Measurements from ENCODE around the gene NOC2L. TPM values are rescaled to one million over a fixed set of nuclear protein-coding genes. Genes with fewer than 3 reads are reported as not detected.

The NOC2L gene
- total RNA-seq, 4 donors from 2014 or later: 21.8 to 58.8 (median 37.5) TPM

DNA sequence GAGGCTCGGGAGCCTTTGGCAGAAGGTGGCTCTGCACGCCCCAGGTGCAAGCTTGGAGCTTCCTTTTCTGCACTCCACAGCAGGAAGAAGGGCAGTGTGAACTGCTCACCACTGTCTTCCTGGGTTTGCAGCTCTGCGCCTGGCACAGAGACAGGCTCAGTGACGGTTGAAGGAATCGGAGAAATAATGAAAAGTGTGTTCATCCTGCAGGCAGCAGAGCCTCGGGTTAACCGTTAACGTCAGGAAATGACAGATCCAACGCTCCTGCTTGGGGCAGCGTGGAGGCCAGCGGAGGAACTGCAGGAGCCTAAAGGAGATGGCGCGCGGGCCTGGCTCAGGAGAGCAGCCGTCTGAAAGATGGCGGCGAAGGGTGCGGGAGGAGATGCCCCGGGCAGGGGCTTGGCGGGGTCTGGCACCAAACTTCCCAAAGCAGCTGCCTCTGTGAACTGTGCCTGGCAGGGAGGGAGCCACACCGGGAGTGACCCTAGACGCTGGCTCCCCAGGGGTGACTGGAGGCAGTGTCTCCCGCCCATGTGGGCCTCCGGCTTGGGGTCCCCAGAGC is 46.2 kb downstream of the NOC2L start:
- no peaks in the 10 kb centered on the region for H3K9me3 ChIP-seq
- intact Hi-C loops (cut with DNase I; ENCODE audit: low total_unique reads): no loop called here
- H3K4me3 ChIP-seq: no peak overlapping the region
- no peaks in the 10 kb centered on the region for H3K36me3 ChIP-seq
- peak in 1 of 2 donors; percentile 14 for DNase-seq
- TF ChIP-seq CTCF (IDR thresholded peaks at IDR 0.05): no peak
- TF ChIP-seq POLR2A (IDR thresholded peaks at IDR 0.05): no peak
- no peak overlapping the region for H3K27ac ChIP-seq
- H3K27me3 ChIP-seq: no peaks in the 10 kb centered on the region
- peaks cover 0 to 30% of the 10 kb centered on the region in 2 donors for H3K4me1 ChIP-seq

DNA sequence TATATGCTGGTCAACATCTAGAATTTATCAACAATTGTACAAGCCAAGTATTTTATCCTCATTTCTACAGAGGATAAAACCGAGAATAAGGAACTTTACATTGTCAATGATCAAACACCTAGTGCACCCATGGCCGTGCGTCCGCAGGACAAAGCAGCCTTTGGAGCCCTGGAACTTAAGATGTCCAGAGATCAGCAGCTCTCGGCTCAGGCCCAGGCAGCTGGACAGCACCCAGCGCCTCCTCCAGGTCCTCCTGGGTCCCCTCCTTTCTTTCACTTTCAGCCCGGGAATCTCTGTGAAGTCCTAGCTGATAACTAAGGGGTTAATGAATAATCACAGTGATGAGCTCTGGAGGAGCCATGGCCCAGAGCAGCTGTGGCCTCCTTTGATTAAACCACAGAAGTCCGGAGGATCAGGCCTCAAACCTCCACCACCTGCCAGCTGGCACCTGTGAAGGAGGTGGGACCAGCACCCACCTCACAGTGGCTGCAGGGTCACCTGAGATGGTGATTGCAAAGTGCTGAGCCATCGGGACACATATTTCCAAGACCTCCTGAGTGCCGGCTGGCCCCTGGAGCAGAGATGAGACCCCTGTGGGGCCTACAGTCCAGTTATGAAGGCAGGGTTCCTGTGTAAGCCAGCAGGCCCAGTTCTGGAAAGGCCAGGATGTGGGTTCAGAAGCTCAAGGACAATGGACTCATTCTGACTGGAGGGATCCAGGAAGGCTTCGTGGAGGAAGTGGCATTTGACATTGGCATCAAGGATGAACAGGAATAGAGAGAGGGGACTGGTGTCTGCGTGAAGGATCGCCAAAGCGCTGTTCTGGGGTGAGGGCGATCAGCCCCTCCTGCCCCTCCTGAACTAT is 46.9 kb downstream of the NOC2L start:
- intact Hi-C loops (cut with DNase I; ENCODE audit: low total_unique reads): no loop called here
- Histone ChIP-seq H3K27me3 (no peaks in the 10 kb centered on the region), H3K36me3 (no peaks in the 10 kb centered on the region), H3K9me3 (no peaks in the 10 kb centered on the region), H3K4me3 (no peak overlapping the region), H3K27ac (no peak overlapping the region), H3K4me1 (peaks cover 0 to 22% of the 10 kb centered on the region in 2 donors)
- no peak for TF ChIP-seq POLR2A (IDR thresholded peaks at IDR 0.05)
- no peak for TF ChIP-seq CTCF (IDR thresholded peaks at IDR 0.05)
- DNase-seq: peak in 1 of 2 donors; percentile 17

GRCh38 chr1:910881-911721 is 48.0 kb downstream of the NOC2L start:
- no peak overlapping the region for H3K27ac ChIP-seq
- TF ChIP-seq CTCF (IDR thresholded peaks at IDR 0.05): no peak
- no peak for TF ChIP-seq POLR2A (IDR thresholded peaks at IDR 0.05)
- DNase-seq: peak; percentile 45 to 67
- H3K36me3 ChIP-seq: no peaks in the 10 kb centered on the region
- peaks cover 0 to 12% of the 10 kb centered on the region in 2 donors for H3K4me1 ChIP-seq
- no peaks in the 10 kb centered on the region for H3K9me3 ChIP-seq
- intact Hi-C loops (cut with DNase I; ENCODE audit: low total_unique reads): no loop called here
- H3K27me3 ChIP-seq: no peaks in the 10 kb centered on the region
- no peak overlapping the region for H3K4me3 ChIP-seq

GRCh38 chr1:910311-910880 is 48.7 kb downstream of the NOC2L start:
- DNase-seq: peak; percentile 19 to 25
- Histone ChIP-seq H3K4me1 (peaks cover 0 to 8% of the 10 kb centered on the region in 2 donors), H3K9me3 (no peaks in the 10 kb centered on the region), H3K27ac (no peak overlapping the region), H3K4me3 (no peak overlapping the region), H3K27me3 (no peaks in the 10 kb centered on the region), H3K36me3 (no peaks in the 10 kb centered on the region)
- TF ChIP-seq POLR2A (IDR thresholded peaks at IDR 0.05) (no peak), CTCF (IDR thresholded peaks at IDR 0.05) (no peak)
- intact Hi-C loops (cut with DNase I; ENCODE audit: low total_unique reads): no loop called here
